ENCODE data around the gene ZNF575.
"Not testable (repeated sequence)": the region's sequence is repeated elsewhere in the genome, so short reads cannot be mapped to it uniquely, and the experiment has no call there.

The ZNF575 gene

DNA sequence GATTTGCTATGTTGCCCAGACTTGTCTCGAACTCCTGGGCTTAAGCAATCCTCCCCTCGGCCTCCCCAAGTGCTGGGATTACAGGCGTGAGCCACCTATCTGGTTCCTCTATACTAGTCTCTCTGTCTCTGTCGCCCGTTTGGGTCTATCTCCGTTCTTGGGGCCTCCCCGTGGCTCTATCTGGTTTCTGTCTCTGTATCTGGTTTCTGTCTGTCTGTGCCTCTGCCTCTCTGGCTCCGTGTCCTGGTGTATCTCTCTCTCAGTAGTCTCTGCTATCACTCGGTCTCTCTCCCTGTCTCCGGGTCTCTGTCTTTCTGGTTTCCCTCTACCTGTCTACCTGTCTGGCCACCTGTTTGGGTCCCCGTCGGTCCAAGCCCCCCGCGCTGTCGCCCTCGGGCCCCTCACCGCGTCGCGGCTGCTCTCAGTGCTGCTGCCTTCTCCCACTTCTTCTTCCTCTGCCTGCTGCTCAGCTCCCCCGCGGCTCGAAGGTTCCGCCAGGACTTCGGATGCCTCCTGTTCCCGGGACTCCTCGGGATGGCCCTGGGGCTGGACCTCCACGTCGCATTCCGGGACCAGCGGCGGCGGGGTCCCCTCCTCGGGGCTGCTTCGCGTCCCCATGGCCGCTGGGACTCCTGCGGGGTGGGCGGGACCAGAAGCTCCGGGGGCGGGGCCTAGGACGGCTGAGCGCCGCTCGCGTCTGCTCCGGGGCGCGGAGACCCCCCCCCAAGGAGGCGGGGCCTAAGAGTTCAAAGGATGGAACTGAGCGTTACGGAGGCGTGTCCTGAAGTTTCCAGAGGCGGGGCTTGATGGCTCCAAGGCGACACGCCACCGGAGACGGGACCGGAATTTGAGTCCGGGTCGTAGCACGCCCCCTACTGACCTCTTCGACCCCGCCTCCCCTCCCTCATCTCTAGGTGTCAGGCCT lies 29.2 kb upstream of the ZNF575 start:
- ATAC-seq = peak; percentile 88
- peaks cover 9% of the 10 kb centered on the region for H3K36me3 Mint-ChIP-seq (ENCODE audit: low read depth)
- H3K9me3 Mint-ChIP-seq = no peaks in the 10 kb centered on the region
- peak overlapping the region; percentile 91 for H3K4me3 Mint-ChIP-seq
- H3K27me3 Mint-ChIP-seq = no peaks in the 10 kb centered on the region
- peak overlapping the region; percentile 93 for H3K27ac Mint-ChIP-seq
- peaks cover 24% of the 10 kb centered on the region for H3K4me1 Mint-ChIP-seq
- peak; percentile 99 for DNase-seq

DNA sequence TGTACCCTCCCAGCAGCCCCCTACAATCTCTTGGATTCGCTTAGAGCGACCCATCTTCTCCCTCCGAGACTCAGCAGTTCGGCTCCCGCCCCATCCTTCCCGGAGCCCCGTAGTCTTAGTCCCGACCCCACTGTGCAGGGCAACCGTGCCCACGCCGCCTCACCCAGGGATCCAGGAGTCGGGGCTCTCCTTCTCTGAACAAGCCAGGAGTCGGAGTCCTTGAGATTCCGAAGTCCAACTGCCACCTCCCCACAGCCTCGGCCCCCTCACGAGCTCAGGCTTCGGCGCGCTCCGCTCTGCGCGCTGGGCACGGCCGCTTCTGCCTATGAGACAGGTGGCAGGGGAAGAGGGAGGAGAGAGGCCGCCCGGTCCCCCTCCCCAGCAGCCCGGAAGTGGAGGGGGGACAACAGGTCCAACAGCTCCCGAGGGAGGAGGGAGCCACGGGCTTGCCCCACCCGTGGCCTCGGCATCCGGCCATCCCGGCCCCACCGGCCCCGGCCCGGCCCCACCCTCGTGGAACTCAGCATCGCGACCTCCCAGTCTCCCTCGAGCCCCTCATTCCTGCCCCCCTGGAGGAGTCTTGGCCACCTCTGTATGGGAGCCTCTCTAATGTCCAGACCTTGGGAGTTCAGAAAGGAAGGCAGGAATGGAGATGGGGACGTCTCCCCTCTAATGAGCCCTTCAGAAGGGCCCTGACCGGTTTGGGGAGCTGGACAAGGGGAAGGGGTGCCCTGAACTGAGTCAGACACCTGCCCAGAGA lies 28.4 kb upstream of the ZNF575 start, which contains the start of gene PHLDB3:
Gene PHLDB3, minus strand, starts transcription at position 321 of the 760 bp plus-strand sequence. CDS start 628 bp downstream, outside the sequence.
- DNase-seq (peak; percentile 55), ATAC-seq (peak; percentile 50)
- Mint-ChIP-seq H3K9me3 (no peaks in the 10 kb centered on the region), H3K27me3 (no peaks in the 10 kb centered on the region), H3K4me3 (peak within 1 kb of the TSS; percentile 91), H3K36me3 (ENCODE audit: low read depth) (peaks cover 11% of the 10 kb centered on the region), H3K4me1 (peaks cover 24% of the 10 kb centered on the region), H3K27ac (peak within 1 kb of the TSS; percentile 93)

DNA sequence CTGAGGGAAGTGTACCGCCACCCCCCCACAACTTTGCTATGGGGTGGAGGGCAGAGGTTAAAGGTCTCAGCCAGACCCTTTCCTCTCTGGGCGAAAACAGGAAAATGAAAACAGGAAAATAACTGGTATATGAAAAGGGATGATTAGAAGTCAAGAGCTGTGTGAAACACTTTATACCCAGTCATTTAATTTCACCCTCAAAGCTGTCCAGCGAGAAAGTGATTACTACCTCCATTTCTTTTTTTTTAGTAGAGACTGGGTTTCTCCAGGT lies 27.9 kb upstream of the ZNF575 start:
- H3K4me3 Mint-ChIP-seq = peak overlapping the region; percentile 5
- peaks cover 24% of the 10 kb centered on the region for H3K4me1 Mint-ChIP-seq
- DNase-seq = no peak
- H3K9me3 Mint-ChIP-seq = no peaks in the 10 kb centered on the region
- H3K36me3 Mint-ChIP-seq (ENCODE audit: low read depth) = peaks cover 11% of the 10 kb centered on the region
- H3K27ac Mint-ChIP-seq = no peak overlapping the region
- no peak for ATAC-seq
- no peaks in the 10 kb centered on the region for H3K27me3 Mint-ChIP-seq

DNA sequence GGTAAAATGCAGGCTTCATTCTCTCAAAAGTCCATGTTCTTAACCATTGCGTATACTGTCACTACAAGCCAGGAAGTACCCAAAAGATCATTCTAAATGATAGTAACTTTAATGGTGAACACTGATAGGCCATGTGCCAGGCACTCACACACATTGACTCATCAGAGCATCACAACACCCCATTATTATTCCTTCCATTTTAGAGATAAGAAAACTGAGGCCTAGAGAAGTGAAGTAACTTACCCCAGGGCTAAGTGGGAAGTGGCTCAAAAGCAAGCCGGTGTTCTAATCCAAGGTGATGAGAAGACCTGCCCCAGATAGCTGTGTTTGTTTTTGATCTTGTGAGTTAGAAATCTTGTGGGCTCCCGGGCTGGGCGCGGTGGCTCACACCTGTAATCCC lies 27.0 kb upstream of the ZNF575 start:
- DNase-seq = no peak
- peak overlapping the region; percentile 48 for H3K27ac Mint-ChIP-seq

DNA sequence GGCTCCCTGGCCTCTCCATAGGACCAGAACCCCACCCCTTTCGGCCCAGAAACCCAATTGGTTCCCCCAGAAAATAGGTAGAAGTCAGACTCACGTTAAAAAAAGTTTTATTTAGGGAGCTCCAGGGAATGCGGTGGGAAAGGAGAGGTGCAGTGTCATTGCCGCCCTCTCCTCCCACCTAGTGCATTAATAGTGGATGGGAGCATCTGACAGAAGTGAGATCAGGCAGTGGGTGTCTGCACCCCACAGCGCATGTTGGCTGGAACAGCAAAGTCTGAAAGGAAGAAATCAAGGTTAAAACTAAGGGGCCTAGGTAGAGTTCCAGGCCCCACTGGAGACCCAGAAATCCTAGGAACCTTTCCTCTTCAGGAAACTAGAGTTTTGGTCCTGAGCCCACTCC lies 26.4 kb upstream of the ZNF575 start:
- Mint-ChIP-seq H3K4me1 (peaks cover 23% of the 10 kb centered on the region), H3K4me3 (no peak overlapping the region), H3K36me3 (ENCODE audit: low read depth) (peaks cover 17% of the 10 kb centered on the region), H3K9me3 (no peaks in the 10 kb centered on the region), H3K27ac (no peak overlapping the region), H3K27me3 (no peaks in the 10 kb centered on the region)
- DNase-seq = no peak
- ATAC-seq = no peak

More for the DNA sequence above, 27.0 kb upstream of the ZNF575 start:
- ATAC-seq = no peak
- Mint-ChIP-seq H3K4me3 (no peak overlapping the region), H3K27me3 (no peaks in the 10 kb centered on the region), H3K36me3 (ENCODE audit: low read depth) (peaks cover 13% of the 10 kb centered on the region), H3K9me3 (no peaks in the 10 kb centered on the region), H3K4me1 (peaks cover 24% of the 10 kb centered on the region)

DNA sequence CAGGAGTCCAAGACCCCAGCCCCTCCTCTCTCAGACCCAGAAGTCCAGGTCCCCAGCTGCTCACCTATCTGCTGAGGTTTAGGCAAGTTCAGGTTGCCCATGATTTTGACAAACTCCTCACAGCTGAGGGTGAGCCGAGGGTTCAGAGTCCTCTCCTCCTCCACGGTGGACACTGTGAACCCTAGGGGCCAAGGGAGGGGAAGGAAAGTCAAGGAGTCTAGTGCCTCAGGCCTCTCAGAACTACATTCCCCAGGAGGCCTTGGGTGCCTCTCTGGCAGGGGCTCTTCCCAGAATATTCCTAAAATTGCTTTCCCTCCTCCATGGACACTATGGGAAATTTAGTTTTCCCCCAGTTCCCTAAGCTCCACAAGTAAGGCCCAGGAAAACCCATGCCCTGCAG lies 25.1 kb upstream of the ZNF575 start:
- Mint-ChIP-seq H3K27ac (no peak overlapping the region), H3K9me3 (no peaks in the 10 kb centered on the region), H3K4me1 (peaks cover 17% of the 10 kb centered on the region), H3K4me3 (no peak overlapping the region), H3K27me3 (no peaks in the 10 kb centered on the region), H3K36me3 (ENCODE audit: low read depth) (peaks cover 14% of the 10 kb centered on the region)
- DNase-seq = no peak
- ATAC-seq = no peak

DNA sequence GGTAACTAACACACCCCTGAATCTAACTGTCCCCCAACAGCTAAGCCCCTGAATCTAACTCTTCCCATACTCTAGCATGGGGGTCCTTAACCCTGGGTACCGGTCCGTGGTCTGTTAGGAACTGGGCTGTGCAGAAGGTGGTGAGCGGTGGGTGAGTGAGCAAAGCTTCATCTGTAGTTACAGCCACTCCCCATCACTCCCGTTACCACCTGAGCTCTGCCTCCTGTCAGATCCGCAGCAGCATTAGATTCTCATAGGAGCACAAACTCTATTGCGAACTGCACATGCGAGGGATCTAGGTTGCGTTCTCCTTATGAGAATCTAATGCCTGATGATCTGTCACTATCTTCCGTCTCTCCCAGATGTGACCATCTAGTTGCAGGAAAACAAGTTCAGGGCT lies 22.3 kb upstream of the ZNF575 start:
- H3K27ac Mint-ChIP-seq = no peak overlapping the region
- no peaks in the 10 kb centered on the region for H3K9me3 Mint-ChIP-seq
- no peak overlapping the region for H3K4me3 Mint-ChIP-seq
- H3K4me1 Mint-ChIP-seq = peaks cover 1% of the 10 kb centered on the region
- peaks cover 16% of the 10 kb centered on the region for H3K36me3 Mint-ChIP-seq (ENCODE audit: low read depth)
- DNase-seq = no peak
- no peak for ATAC-seq
- H3K27me3 Mint-ChIP-seq = no peaks in the 10 kb centered on the region

DNA sequence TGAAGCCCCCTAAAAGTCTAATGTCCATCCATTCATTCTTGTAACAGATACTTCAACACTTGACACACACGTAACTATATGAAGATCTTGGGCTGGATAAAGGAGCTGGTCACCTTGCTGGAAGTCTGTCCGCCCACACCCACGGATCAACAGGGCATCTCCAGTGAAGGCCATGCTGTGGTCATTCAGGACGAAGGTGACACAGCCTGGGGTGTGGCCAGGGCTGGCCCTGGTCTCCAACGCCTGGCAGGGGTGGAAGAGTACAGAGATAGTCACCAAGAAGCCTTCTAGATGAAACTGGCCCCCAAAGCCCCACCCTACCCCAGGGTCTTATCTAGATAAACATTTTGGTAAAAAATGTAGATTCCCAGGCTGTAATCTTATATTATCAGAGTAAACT lies 21.7 kb upstream of the ZNF575 start:
- Mint-ChIP-seq H3K4me3 (no peak overlapping the region), H3K9me3 (no peaks in the 10 kb centered on the region), H3K4me1 (peaks cover 4% of the 10 kb centered on the region), H3K36me3 (ENCODE audit: low read depth) (peaks cover 15% of the 10 kb centered on the region), H3K27me3 (no peaks in the 10 kb centered on the region), H3K27ac (no peak overlapping the region)
- ATAC-seq = no peak
- DNase-seq = no peak

DNA sequence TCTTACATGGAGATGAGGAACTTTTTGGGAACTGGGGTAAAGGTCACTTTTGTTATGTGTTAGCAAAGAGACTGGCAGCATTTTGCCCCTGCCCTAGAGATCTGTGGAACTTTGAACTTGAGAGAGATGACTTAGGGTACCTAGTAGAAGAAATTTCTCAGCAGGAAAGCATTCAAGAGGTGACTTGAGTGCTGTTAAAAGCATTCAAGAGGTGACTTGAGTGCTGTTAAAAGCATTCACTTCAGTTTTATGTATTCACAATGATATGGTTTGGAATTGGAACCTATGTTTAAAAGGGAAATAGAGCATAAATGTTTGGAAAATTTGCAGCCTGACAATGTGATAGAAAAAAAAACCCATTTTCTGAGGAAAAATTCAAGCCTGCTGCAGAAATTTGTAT lies 20.6 kb upstream of the ZNF575 start:
- peaks cover 15% of the 10 kb centered on the region for H3K36me3 Mint-ChIP-seq (ENCODE audit: low read depth)
- DNase-seq, H3K4me3 Mint-ChIP-seq, ATAC-seq, H3K27me3 Mint-ChIP-seq, H3K4me1 Mint-ChIP-seq, H3K27ac Mint-ChIP-seq, H3K9me3 Mint-ChIP-seq: not testable (repeated sequence)

DNA sequence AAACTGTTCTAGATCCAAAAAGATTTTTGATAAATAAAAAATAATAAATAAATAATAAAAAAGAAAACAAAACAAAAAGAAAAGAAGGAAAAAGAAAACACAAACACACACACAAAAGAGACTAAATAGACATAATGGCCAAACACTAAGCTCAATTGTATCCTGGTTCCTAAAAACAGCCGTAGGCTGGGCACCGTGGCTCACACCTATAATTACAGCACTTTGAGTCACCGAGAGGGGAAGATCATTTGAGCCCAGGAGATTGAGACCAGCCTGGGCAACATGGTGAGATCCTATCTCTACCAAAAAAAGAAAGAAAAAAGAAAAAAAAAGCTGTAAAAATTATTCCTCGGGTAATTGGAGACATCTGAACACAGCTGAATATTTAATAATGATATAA lies 14.9 kb upstream of the ZNF575 start:
- no peak for DNase-seq
- Mint-ChIP-seq H3K36me3 (ENCODE audit: low read depth) (peaks cover 2% of the 10 kb centered on the region), H3K27ac (no peak overlapping the region), H3K9me3 (no peaks in the 10 kb centered on the region), H3K4me3 (no peak overlapping the region), H3K27me3 (no peaks in the 10 kb centered on the region), H3K4me1 (peaks cover 15% of the 10 kb centered on the region)
- no peak for ATAC-seq

DNA sequence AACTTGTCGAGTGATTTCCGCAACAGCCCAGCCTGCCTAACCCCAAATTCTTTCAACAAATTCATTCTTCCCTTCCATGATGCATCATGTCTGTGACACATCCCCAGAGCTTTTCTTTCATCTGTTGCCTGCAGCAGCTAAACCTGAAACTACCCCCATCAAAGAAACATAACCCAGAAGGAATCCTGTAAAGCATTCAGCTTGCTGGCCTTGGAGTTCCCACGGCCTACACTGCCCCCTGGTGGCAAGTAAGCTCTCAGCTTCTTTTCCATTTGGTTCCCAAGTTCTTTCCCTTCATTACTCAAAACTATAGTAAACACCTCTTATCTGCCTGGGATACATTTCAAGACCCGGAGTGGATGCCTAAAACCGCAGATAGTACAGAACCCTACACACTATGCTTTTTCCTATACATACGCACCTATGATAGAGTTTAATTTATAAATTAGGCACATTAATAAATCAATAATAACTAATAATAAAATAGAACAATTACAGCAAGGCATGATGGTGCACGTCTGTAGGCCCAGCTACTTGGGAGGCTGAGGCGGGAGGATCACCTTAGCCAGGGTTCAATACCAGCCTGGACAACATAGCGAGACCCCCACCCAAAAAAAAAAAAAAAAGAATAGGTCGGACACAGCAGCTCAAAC lies 13.4 kb upstream of the ZNF575 start:
- peak; percentile 83 for DNase-seq
- Mint-ChIP-seq H3K4me1 (peaks cover 20% of the 10 kb centered on the region), H3K27ac (no peak overlapping the region), H3K4me3 (no peak overlapping the region), H3K27me3 (no peaks in the 10 kb centered on the region), H3K9me3 (no peaks in the 10 kb centered on the region), H3K36me3 (ENCODE audit: low read depth) (no peaks in the 10 kb centered on the region)
- peak; percentile 77 for ATAC-seq

DNA sequence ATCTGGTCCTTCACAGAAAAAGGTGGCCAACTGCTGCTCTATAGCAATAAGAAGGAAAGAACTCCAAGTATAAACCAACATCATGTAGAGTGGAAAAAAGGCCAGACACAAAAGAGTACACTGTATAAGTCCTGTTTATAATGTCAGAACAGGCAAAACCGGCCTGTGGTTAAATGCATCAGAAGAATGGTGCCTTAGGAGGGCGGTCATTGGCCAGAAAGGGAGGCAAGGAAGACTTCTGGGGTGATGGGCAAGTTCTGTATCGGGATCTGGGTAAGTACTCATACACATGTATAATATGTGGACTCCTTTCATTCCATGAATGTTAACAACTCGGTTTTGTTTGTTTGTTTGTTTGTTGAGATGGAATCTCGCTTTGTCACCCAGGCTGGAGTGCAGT lies 10.1 kb upstream of the ZNF575 start:
- no peaks in the 10 kb centered on the region for H3K27me3 Mint-ChIP-seq
- no peaks in the 10 kb centered on the region for H3K36me3 Mint-ChIP-seq (ENCODE audit: low read depth)
- no peak for DNase-seq
- H3K4me1 Mint-ChIP-seq = peaks cover 32% of the 10 kb centered on the region
- ATAC-seq = no peak
- no peaks in the 10 kb centered on the region for H3K9me3 Mint-ChIP-seq
- H3K4me3 Mint-ChIP-seq = no peak overlapping the region
- H3K27ac Mint-ChIP-seq = no peak overlapping the region

DNA sequence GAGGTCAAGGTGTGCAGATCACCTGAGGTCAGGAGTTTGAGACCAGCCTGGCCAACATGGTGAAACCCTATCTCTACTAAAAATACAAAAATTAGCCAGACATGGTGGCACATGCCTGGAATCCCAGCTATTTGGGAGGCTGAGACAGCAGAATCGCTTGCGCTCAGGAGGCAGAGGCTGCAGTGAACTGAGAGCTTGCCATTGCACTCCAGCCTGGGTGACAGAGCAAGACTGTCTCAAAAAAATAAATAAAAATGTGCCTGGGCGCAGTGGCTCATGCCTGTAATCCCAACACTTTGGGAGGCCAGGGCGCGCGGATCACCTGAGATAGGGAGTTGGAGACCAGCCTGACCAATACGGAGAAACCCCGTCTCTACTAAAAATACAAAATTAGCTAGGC lies 9.3 kb upstream of the ZNF575 start:
- not testable (repeated sequence) for ATAC-seq; H3K27ac Mint-ChIP-seq; H3K4me3 Mint-ChIP-seq; H3K36me3 Mint-ChIP-seq (ENCODE audit: low read depth); H3K27me3 Mint-ChIP-seq; H3K9me3 Mint-ChIP-seq; DNase-seq
- peaks cover 32% of the 10 kb centered on the region for H3K4me1 Mint-ChIP-seq

DNA sequence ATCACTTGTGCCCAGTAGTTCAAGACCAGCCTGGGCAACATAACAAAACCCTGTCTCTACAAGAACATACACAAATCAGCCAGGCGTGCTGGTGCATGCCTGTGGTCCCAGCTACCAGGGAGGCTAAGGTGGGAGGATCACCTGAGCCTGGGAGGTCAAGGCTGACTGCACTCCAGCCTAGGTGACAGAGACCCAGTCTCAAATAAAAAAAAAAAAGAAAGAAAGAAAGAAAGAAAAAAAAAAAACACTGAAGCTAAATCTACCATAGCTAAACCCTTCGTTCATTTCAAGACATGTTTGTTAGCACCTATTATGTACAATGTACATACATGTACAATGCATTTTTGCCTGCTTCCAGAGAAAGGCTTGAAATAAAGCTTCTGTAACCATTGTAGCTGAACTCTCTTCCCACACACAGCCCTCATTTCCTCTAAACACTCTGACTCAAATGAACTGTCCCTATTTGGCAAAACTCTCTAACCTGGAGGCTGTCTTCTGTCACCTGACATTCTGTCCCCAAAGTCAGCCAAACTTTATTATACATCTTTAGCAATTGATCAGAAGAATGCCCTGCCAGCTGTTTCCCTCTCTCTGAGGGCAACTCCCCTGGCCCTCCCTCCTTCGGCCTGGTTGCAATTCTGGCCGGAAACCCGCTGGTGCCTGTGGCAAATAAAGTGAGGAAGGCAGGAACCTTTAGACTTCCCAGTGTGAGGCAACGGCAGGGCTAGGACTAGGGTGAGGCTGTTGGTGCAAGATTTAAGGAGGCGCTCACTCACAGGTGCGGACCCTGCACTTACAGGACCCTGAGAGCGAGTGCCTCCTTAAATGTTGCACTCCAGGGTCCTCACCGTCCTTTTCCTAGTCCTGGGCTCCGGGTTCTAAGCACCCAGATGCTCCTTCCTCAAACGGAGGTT lies 7.8 kb upstream of the ZNF575 start:
- no peaks in the 10 kb centered on the region for H3K27me3 Mint-ChIP-seq
- H3K9me3 Mint-ChIP-seq = no peaks in the 10 kb centered on the region
- H3K4me1 Mint-ChIP-seq = peaks cover 28% of the 10 kb centered on the region
- H3K4me3 Mint-ChIP-seq = peak overlapping the region; percentile 87
- no peaks in the 10 kb centered on the region for H3K36me3 Mint-ChIP-seq (ENCODE audit: low read depth)
- peak; percentile 61 for ATAC-seq
- DNase-seq = peak; percentile 37
- H3K27ac Mint-ChIP-seq = peak overlapping the region; percentile 85
